Measurements from ENCODE around the gene LST1. TPM values are rescaled to one million over a fixed set of nuclear protein-coding genes. Genes with fewer than 3 reads are reported as not detected.

LST1 gene
- total RNA-seq, 1 experiment from 2014 or later, result not detected

GRCh38 chr6:31559958-31560696, 25.9 kb upstream of the LST1 start:
- no peak for DNase-seq (ENCODE audit: low spot score)

GRCh38 chr6:31560697-31561058, 25.4 kb upstream of the LST1 start:
- no peak for DNase-seq (ENCODE audit: low spot score)

- DNase-seq (ENCODE audit: low spot score), result no peak
These were observed 18.3 kb upstream of the LST1 start for GRCh38 chr6:31567531-31568370.

- DNase-seq (ENCODE audit: low spot score), result no peak
These were observed 17.5 kb upstream of the LST1 start for GRCh38 chr6:31568537-31568961.

GRCh38 chr6:31569861-31570536, 16.1 kb upstream of the LST1 start:
- no peak for DNase-seq (ENCODE audit: low spot score)

- DNase-seq (ENCODE audit: low spot score), result no peak
These were observed 13.8 kb upstream of the LST1 start, which contains the start of gene LTA for GRCh38 chr6:31572041-31572911. Gene LTA, plus strand, starts transcription at chr6:31572289. Its CDS starts 454 bp downstream, at chr6:31572743.

- DNase-seq (ENCODE audit: low spot score), result no peak
These were observed 12.6 kb upstream of the LST1 start for GRCh38 chr6:31573239-31574105.

GRCh38 chr6:31574106-31575061, 11.7 kb upstream of the LST1 start:
- DNase-seq (ENCODE audit: low spot score), result no peak

GRCh38 chr6:31575335-31575901, 10.7 kb upstream of the LST1 start, which contains the start of gene TNF:
Gene TNF, plus strand, starts transcription at chr6:31575565. Its CDS starts 177 bp downstream, at chr6:31575742.
- no peak for DNase-seq (ENCODE audit: low spot score)

GRCh38 chr6:31575952-31576685, 10.0 kb upstream of the LST1 start:
- DNase-seq (ENCODE audit: low spot score), result no peak

GRCh38 chr6:31576897-31577578, 9.0 kb upstream of the LST1 start:
- no peak for DNase-seq (ENCODE audit: low spot score)

GRCh38 chr6:31577579-31577966, 8.5 kb upstream of the LST1 start:
- no peak for DNase-seq (ENCODE audit: low spot score)

GRCh38 chr6:31578184-31579118, 7.6 kb upstream of the LST1 start:
- no peak for DNase-seq (ENCODE audit: low spot score)

GRCh38 chr6:31579119-31579505, 7.0 kb upstream of the LST1 start:
- DNase-seq (ENCODE audit: low spot score), result no peak

- no peak for DNase-seq (ENCODE audit: low spot score)
These were observed 6.3 kb upstream of the LST1 start for GRCh38 chr6:31579546-31580437.

GRCh38 chr6:31580438-31580740, 5.7 kb upstream of the LST1 start:
- no peak for DNase-seq (ENCODE audit: low spot score)

All from H4 (cell line).